Tibial nerve (tissue), 4 donors: Measurements from ENCODE around the gene CUEDC1. TPM values are rescaled to one million over a fixed set of nuclear protein-coding genes. Genes with fewer than 3 reads are reported as not detected.
A peak's percentile ranks its signal among the peaks of the same experiment; 100 is the strongest.
"Not testable (repeated sequence)": the region's sequence is repeated elsewhere in the genome, so short reads cannot be mapped to it uniquely, and the experiment has no call there.

Experiments
- DNase-seq, 2 donors: peaks; one replicate each; pipeline ENCODE4 v3.0.0-alpha.2; 2019; ENCODE audit warnings: low spot score in 2 of 2
- H3K27ac ChIP-seq, 4 donors: fragments of 200-600 bp; sonication (generic) in 3 of 4; one replicate each; pipeline ENCODE4 v1.5.1; 2017 to 2019; ENCODE audit warnings: mild to moderate bottlenecking in 1 of 4
- H3K27me3 ChIP-seq, 2 donors: fragments of 200-600 bp; sonication (generic) in 1 of 2; one replicate each; pipeline versions ENCODE4 v1.5.1 to v1.6.0; 2017 to 2019
- H3K36me3 ChIP-seq, 3 donors: fragments of 200-600 bp; sonication (generic); one replicate each; pipeline ENCODE4 v1.5.1; 2018 to 2019
- H3K4me1 ChIP-seq, 4 donors: fragments of 200-600 bp; sonication (generic) in 3 of 4; one replicate each; pipeline ENCODE4 v1.5.1; 2017 to 2019
- H3K4me3 ChIP-seq, 4 donors: fragments of 200-600 bp; sonication (generic) in 3 of 4; one replicate each; pipeline ENCODE4 v1.5.1; 2017 to 2019; ENCODE audit warnings: mild to moderate bottlenecking in 1 of 4, moderate library complexity in 1 of 4
- H3K9me3 ChIP-seq, 4 donors: fragments of 200-600 bp; sonication (generic) in 3 of 4; one replicate each; pipeline ENCODE4 v1.5.1; 2017 to 2019
- EP300 ChIP-seq, 2 donors: sonication (generic); formaldehyde crosslinking; IDR thresholded peaks; one replicate each; pipeline ENCODE4 v1.6.1; 2017; ENCODE audit warnings: antibody characterized with exemption in 2 of 2, mild to moderate bottlenecking in 1 of 2
- POLR2A ChIP-seq, 2 donors: fragments of 450-650 bp; IDR thresholded peaks; one replicate each; pipeline ENCODE4 v1.6.1; 2017; ENCODE audit warnings: antibody characterized with exemption in 2 of 2, mild to moderate bottlenecking in 2 of 2, moderate library complexity in 2 of 2
- WGBS, 2 donors: methylation state at CpG; one replicate each; pipeline ENCODE4 v1.1.5; 2018; 5-methylcytosine and 5-hydroxymethylcytosine counted together
- total RNA-seq, 4 donors: library from RNA; depleted of rRNA; stranded (reverse); fragments of >200 nt; gene quantifications; one replicate each; pipeline ENCODE4 v1.1.0, GENCODE V29; 2016
- TF ChIP-seq, protein P1 (sequence below), 5 experiments: fragments of 200-600 bp in 3 of 5; fragments of 450-650 bp in 2 of 5; sonication (generic) in 3 of 5; IDR thresholded peaks; one replicate each; pipeline ENCODE4 v1.5.1; 2016 to 2019; ENCODE audit warnings: antibody characterized with exemption in 5 of 5, mild to moderate bottlenecking in 3 of 5, moderate library complexity in 2 of 5

CUEDC1 gene
- total RNA-seq, 4 donors from 2014 or later = 32.1 to 55.5 (median 38.8) TPM

DNA sequence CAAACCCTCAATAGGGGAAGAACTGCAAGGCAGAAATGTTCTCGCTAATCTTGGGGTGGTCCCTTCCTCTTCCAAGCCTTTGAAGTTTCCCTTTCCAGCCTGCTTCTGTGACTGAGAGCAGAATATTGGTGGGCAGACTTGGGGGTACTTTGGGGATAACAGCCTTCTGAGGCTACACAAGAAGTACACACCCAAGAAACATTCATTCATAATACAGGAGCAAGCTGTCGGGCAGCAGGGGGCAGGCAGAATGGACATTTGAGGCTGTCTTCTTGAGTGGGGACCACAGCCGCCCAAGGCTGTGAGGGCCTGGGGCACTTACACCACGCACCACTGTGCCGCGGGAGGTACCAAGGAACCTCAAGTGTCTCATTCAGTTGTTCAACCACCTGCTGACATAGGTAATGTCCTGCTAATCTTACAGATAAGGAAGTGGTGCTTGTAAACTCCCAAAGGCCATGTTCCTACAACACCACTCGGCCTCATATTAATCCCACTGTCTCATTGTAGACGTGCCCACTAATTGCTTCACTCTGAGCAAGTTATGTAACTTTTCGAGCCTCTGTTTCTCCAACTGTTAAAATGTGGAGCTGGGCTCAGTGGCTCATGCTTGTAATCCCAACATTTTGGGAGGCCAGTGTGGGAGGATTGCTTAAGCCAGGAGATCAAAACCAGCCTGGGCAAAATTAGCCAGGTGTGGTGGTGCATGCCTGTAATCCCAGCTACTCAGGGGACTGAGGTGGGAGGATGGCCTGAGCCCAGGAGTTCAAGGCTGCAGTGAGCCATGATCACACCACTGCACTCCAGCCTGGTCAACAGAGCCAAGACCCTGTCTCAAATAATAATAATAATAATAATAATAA is 102.9 kb downstream of the CUEDC1 start:
- peaks cover 0 to 16% (median 0%) of the 10 kb centered on the region in 3 donors for H3K36me3 ChIP-seq
- no peaks in the 10 kb centered on the region for H3K27me3 ChIP-seq
- peaks cover 0 to 47% (median 22%) of the 10 kb centered on the region in 4 donors for H3K4me1 ChIP-seq
- no peak overlapping the region for H3K4me3 ChIP-seq
- no peak for DNase-seq
- 73 to 80% methylated on average over 9 of the region's 9 CpGs for WGBS, 2 donors
- peak overlapping the region in 3 of 4 donors; percentile 91 to 94 (median 93) for H3K27ac ChIP-seq
- TF ChIP-seq POLR2A (IDR thresholded peaks at IDR 0.05) (no peak), EP300 (IDR thresholded peaks at IDR 0.05) (no peak)
- TF ChIP-seq, protein P1, sequence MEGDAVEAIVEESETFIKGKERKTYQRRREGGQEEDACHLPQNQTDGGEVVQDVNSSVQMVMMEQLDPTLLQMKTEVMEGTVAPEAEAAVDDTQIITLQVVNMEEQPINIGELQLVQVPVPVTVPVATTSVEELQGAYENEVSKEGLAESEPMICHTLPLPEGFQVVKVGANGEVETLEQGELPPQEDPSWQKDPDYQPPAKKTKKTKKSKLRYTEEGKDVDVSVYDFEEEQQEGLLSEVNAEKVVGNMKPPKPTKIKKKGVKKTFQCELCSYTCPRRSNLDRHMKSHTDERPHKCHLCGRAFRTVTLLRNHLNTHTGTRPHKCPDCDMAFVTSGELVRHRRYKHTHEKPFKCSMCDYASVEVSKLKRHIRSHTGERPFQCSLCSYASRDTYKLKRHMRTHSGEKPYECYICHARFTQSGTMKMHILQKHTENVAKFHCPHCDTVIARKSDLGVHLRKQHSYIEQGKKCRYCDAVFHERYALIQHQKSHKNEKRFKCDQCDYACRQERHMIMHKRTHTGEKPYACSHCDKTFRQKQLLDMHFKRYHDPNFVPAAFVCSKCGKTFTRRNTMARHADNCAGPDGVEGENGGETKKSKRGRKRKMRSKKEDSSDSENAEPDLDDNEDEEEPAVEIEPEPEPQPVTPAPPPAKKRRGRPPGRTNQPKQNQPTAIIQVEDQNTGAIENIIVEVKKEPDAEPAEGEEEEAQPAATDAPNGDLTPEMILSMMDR (IDR thresholded peaks at IDR 0.05) = no peak
- no peaks in the 10 kb centered on the region for H3K9me3 ChIP-seq

DNA sequence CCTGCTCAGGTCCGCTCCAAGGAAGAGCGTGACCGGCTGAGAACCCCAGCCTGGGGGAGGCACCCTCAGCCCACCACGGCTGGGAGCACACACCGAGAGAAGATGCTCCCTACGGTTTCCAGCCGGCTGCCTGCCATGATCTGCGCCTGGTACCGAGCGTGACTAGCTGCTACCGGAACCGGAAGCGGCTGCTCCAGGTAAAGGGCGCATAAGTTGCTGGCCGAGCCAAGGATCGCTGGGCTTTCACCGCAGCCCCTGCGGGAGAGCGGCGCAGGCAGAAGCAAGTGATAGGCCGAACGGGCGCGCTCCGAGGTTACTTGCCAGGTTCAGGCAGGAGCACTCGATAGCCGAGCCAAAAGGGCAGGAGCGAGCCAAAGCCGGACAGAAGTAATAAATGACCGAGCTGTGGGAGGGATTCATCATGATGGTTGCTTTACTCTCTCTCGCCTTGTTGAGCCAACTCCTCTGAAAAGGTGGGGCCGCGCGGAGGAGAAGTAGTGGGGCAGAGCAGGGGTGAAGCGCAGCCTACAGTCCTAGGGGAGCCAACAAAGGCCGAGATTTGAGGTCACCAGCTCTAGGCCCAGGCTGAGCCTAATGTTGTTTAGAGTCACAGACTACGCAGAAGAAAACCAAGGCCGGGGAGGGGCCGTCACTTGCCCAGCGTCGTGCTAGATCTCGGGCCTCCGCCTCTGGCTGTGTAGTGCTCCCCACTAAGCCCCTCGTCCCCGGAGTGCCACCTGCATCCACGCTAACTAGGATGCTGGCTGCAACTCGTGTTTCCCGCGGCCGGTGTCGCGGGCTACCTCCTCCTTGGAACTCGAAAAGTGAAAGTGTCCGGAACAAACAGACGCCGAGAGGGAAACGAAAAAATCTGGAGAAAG is 105.1 kb downstream of the CUEDC1 start, which contains the start of gene MRPS23:
Gene MRPS23 (minus strand): TSS at position 171 of the 881 bp plus-strand sequence. CDS start 34 bp downstream, at position 137.
- DNase-seq = peak; percentile 94 to 96
- Histone ChIP-seq H3K9me3 (no peaks in the 10 kb centered on the region), H3K36me3 (peaks cover 0 to 32% (median 0%) of the 10 kb centered on the region in 3 donors), H3K4me1 (peaks cover 0 to 48% (median 22%) of the 10 kb centered on the region in 4 donors), H3K4me3 (peak within 1 kb of the TSS; percentile 72 to 84 (median 78)), H3K27me3 (no peaks in the 10 kb centered on the region), H3K27ac (peak within 1 kb of the TSS; percentile 84 to 94 (median 92))
- TF ChIP-seq POLR2A (IDR thresholded peaks at IDR 0.05) (peak; percentile 70 to 84), EP300 (IDR thresholded peaks at IDR 0.05) (peak; percentile 94 to 98)
- TF ChIP-seq, protein P1 (IDR thresholded peaks at IDR 0.05) = peak in 2 of 5 experiments; percentile 23 to 56
- 0 to 1% methylated on average over 47 to 57 of the region's 57 CpGs for WGBS, 2 donors

GRCh38 chr17:57849163-57849873 is 105.9 kb downstream of the CUEDC1 start:
- Histone ChIP-seq H3K27ac (peak overlapping the region; percentile 48 to 94 (median 92)), H3K36me3 (peaks cover 0 to 40% (median 0%) of the 10 kb centered on the region in 3 donors), H3K4me3 (peak overlapping the region; percentile 72 to 84 (median 78)), H3K4me1 (peaks cover 0 to 52% (median 22%) of the 10 kb centered on the region in 4 donors), H3K9me3 (no peaks in the 10 kb centered on the region), H3K27me3 (no peaks in the 10 kb centered on the region)
- TF ChIP-seq, protein P1 (IDR thresholded peaks at IDR 0.05) = no peak
- TF ChIP-seq POLR2A (IDR thresholded peaks at IDR 0.05) = no peak
- TF ChIP-seq EP300 (IDR thresholded peaks at IDR 0.05) = no peak
- DNase-seq = no peak
- WGBS, 2 donors = 15 to 18% methylated on average over 27 of the region's 27 CpGs

- not testable (repeated sequence) for H3K27me3 ChIP-seq, H3K27ac ChIP-seq, H3K9me3 ChIP-seq, H3K4me3 ChIP-seq, DNase-seq
- H3K4me1 ChIP-seq = peaks cover 0 to 32% (median 14%) of the 10 kb centered on the region in 4 donors
- H3K36me3 ChIP-seq = peaks cover 0 to 50% (median 0%) of the 10 kb centered on the region in 3 donors
- 86 to 87% methylated on average over 22 to 26 of the region's 32 CpGs for WGBS, 2 donors
Measured at GRCh38 chr17:57846056-57846945, 108.9 kb downstream of the CUEDC1 start.
